HPDE6-E6E7 (cell line): ENCODE data around the gene NAV2.
A peak's percentile ranks its signal among the peaks of the same experiment; 100 is the strongest.
"Not testable (repeated sequence)": the region's sequence is repeated elsewhere in the genome, so short reads cannot be mapped to it uniquely, and the experiment has no call there.

ENCODE experiments used
- DNase-seq: peaks from one replicate; pipeline ENCODE4 v3.0.0; 2011; ENCODE audit warnings: missing footprints; ENCODE audit errors: extremely low spot score

Gene NAV2

DNA sequence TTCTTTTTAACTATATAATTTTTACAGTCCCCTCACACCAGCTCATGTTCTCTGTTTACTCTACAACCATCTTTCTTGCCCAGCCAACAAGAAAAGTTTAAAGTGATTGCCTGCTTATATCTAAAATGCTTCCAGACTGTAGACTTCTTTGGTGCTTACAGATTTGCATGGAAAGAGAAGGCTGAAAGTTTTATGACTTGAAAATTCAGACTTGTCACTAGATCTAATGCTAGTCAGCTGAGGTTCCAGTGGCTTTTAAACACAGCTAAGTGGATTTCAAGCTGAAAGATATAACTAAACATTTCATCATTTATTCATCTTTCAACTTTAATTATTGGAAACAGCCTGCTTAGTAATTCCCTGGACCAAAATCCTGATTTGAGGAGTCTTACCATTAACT, 178.4 kb downstream of the NAV2 start:
- DNase-seq, result no peak

DNA sequence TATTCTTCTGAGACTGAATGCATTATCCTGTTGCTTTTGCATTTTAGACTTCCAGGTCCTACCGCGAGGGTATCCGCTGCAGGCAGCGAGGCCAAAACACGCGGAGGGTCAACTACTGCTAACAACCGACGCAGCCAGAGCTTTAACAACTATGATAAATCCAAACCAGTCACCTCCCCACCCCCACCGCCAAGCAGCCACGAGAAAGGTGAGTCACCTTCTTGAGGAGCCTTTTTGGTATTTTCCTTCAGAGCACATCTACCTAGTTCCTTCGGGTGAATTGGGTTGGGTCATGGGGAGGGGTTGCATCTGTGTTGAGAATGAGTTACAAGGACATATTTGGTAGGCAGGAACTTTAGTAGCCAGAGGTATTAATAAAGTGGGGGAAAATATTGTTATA, 179.8 kb downstream of the NAV2 start:
- peak; percentile 9 for DNase-seq

DNA sequence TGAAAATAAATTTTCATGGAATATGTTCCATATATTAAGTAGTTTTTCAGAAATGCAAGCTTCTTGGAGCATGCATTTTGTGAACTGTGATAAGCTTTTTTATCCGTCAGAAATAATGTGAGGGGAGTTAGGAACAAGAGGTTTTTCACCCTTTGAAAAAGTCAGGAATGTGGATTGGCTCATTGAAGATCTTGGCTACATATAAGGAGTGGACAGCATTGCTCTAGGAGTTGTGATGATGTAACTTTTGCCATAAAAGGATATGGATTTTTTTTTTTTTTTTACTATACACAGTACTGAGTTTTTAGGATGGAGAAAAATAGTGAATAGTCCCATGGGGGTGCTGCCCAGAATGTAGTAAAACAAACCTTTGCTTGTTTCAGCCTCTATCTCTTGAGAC, 180.2 kb downstream of the NAV2 start:
- no peak for DNase-seq

GRCh38 chr11:19894404-19894803, 181.8 kb downstream of the NAV2 start:
- no peak for DNase-seq

GRCh38 chr11:19895037-19895436, 182.4 kb downstream of the NAV2 start:
- not testable (repeated sequence) for DNase-seq

DNA sequence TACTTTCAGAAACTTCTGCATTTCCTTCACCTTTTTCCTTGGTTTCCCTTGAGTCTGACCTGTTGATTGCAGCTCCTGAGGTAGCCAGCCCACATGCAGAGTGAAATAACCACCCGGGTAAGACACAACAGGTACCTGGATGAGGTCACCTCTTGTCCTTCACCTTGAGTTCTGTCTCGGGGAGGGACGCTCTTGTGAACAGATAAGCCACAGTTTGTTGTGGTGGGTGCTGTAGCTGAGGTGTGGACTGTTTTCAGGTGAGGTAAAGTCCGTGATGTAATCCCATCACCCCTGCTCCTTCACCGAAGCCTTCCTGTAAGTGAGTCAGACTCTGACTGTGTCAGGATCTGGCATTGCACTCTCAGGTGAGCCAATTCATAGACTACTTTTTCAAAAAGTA, 183.1 kb downstream of the NAV2 start:
- peak; percentile 67 for DNase-seq

DNA sequence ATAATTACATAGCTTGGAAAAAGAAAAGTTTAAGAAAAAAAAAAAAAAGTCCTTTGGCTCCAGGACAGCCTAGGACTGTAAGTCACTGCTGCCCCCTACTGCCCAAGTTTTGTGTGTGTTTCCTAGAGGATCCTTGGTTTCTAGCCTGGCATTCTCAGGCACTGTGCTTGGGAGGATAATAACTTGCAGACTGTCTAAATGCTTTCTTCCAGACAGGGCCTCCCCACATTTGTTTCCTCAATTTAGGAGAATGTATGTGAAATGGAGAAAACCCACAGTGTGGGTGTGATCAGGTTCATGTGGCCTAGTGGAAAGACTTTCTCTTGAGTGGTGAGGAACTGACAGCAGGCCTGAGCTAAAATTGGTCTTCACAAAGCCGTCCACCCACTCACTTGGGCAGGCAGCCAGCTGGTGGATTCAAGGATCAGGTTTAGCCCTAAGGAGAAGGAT, 191.0 kb downstream of the NAV2 start:
- peak; percentile 42 for DNase-seq

GRCh38 chr11:19905280-19905853, 192.7 kb downstream of the NAV2 start:
- DNase-seq, result peak; percentile 15

DNA sequence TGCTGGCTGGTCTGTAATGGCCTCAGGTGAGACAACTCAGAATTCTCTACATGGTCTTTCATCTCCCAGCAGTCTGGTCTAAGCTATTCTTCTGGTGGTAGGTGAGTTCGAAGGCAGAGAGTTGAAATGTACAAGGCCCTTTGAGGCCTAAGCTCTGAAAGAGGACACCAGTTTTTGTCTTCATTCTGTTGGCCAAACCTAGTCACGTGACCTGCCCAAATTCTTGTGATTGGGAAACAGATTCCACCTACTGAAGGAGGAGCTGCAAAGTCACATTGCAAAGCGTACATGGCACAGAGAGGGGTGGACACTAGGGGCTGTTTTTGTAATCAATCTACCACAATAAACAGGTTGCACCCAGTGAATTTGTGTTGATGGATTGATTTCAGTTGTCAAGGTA, 193.5 kb downstream of the NAV2 start:
- no peak for DNase-seq

DNA sequence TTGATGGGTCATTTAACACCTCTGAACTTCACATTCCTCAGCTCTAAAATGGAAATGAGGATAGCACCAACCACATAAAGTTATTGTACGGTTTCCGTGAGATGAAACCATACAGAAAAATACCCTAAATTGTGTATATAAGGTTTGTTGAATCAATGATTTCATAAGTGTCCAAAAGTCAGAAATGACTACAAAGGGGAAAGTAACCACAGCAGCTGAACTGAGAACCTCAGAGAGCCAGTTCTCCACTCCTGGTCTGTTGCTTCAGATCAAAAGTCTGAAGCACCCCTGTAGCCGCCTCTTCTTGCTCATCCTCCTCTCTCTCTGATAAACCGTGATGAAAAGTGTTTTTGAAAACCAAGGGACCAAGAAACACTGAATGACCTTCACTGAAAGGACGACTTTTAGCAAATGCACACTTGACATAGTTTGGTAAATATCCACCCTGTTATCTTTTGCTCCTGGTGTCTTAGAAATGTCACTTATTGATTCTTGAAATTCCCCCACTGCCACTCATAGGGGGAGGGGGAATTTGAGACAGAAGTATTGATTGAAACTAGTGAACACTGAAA, 194.5 kb downstream of the NAV2 start:
- no peak for DNase-seq

DNA sequence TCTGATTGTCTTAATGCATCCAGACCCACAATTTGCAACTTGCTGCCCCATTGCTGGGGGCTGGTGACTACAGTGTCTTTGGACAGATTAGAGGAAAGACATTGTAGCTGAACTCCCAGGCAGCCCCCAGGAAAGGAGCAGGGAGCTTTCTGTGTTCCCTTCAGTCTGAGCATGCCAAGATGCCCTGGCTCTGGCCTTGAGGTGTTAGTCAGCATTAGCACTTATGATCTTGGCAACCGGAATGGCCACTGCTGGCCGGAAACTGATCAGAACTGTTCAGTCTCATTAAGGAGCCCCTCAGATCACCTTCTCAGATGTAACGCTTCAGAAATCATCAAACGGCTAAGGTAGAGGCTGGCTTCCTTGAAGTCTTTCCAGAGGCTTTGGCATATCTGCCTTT, 195.2 kb downstream of the NAV2 start:
- DNase-seq, result no peak

GRCh38 chr11:19910931-19911330, 198.3 kb downstream of the NAV2 start:
- DNase-seq, result no peak

DNA sequence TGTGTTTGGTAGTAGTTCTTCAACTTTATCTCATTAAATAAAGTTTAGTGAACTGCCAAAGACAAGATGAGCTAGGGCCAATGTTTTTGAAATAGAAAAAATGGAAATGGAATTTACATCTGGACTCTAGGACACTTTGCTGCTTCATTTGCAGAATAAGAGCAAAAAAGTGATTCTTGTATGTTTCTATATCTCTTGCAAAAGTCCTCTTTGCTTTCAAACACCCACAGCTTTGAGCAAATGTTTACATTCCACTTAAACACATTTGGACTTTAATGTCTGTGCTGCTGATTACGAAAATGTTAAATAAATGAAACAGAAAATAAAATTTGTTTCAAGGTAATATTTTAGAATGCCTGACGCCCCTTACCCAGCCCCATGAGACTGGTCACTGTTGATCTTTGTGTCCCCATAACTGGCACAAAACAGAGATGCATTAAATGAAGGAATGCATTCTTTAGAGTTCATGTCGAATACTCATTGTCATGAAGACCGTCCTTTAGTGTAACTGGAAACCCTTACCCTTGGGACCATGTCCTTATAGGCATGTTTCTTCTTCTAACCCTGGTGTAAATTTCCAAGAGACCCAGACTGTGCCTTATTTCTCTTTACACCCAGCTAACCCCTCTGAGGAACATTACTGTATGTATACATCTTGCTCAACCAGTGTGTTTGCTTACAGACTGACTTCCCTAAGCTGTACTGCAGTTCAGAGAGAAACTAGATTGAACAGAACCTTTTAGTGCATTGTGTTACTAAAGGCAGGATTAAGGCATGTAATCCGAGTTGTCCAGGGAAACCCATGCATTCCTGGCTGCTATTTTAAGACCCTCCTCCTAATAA, 199.7 kb downstream of the NAV2 start:
- DNase-seq, result no peak

- no peak for DNase-seq
Measured at GRCh38 chr11:19912958-19913892, 200.6 kb downstream of the NAV2 start.

DNA sequence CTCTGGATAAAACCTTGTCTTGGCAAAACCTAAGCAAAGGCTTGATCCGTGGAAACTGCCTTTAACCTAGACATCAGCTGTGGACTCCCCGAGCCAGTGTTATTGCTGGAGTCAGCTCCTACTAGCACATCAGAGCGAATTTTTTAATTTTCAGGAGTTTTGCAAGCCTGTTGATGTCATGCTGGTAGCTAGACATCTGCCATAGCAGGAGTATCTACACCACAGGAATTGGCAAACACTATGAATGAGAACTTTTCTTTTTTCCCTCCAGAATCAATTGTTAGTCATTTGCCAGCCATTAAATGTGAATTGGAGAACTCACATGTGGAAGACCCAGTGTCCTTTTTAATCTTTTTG, 201.2 kb downstream of the NAV2 start:
- no peak for DNase-seq

DNA sequence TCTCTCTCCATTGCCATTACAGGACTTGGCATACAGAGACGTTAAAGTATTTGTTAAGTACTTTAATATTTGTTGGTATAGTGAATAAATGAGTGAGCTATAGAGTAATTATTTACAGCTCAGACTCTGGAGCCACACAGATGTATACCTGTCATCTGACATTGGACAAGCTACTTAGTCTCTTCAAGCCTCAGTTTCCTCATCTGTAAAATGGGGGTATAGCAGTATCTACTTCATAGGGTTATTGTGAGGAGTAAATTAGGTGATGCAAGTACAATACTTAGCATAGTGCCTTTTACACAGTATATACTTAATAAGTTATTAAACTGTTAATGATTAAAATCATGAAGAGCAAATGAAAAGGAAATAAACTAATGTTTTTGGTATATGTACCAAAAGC, 203.2 kb downstream of the NAV2 start:
- DNase-seq, result no peak

DNA sequence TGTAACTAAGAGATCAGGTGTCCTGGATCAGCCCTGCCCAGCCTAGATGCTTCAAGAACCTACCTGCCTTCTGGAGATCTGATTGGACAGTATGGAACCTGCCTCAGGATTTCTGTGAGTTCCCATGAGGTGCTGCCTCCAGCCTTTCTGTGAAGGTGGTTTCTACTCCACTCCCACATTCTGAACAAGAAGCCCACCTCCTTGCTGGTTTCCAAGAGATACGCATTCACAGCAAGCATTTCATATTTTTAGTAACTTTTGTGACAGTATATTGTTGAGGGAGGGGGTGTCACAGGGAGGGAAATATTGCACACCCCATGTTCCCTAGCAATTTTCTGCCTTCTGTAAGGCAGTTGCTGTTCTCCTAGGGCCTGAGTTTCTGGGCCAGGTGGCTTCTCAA, 204.4 kb downstream of the NAV2 start:
- no peak for DNase-seq

DNA sequence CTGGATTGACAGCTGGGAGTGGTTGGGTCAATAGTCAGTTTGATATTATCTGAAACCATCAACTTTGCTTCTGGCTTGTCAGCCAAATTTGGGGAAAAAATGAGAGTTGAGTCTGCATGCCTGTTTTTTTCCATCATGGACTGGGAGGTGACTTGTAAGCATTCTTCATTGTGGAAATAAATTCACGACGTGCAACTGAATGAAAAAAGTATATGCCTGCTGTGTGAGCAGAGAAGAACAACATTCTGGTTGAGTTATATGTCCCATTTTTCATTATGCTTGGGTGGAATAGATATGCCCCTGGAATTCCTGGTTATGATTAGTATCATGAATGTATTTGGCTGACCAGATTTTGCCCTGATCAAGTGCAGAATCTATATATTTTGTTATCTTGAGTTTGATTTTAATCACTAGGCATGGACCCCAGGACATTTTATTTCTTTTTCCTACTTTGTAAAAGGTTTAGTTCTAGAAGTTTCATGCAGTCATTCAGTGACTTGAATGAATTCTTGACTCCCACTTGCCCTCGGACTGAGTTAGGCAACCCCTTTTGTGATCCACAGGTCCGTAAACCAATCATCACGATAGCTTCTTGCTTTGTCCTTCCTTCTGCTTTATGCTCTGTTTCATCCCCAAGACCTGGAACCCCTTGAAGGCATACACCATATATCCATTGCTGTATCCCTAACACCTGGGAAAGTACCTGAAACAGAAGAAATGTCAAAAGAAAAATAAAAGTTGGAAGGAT, 205.8 kb downstream of the NAV2 start:
- DNase-seq, result no peak

GRCh38 chr11:19919050-19919561, 206.5 kb downstream of the NAV2 start:
- peak; percentile 62 for DNase-seq

DNA sequence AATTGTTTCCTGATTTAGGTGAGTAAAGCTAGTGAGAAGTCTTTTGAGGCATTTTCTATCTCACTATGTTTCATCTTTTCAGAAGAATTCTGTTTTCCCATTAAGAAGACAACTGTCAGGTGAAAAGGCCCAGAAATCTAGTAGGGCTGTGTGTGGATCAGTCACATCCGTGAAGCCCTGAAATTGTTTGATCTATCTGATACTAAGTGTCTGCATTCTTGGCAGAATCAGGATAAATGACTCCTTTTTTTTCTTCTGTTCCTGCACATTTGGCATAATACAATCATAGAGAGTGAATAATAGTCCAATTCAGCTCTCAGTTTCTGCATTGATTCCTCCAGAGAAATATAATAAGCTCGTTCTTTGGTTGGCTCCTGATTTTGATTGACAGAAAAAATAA, 208.3 kb downstream of the NAV2 start:
- DNase-seq, result no peak
